Activated T-helper 2 cell treated with anti-CD3 and anti-CD28 coated beads, Interferon-gamma antibody, Interleukin-2, Interleukin-4, amounts not matched to agents 10 μg/mL and 5 μg/mL and 100 μg/mL, durations not matched to agents 14 hours and 24 hours and 36 hours (primary cell): Measurements from ENCODE around the gene CELF1. TPM values are rescaled to one million over a fixed set of nuclear protein-coding genes. Genes with fewer than 3 reads are reported as not detected.

Experiments
- DNase-seq: peaks from one replicate; pipeline ENCODE4 v3.0.0; 2021; ENCODE audit warnings: low spot score
- H3K27ac Mint-ChIP-seq: one replicate; pipeline ENCODE4 v1.8.0; 2021; ENCODE audit warnings: mixed read lengths
- H3K27me3 Mint-ChIP-seq: one replicate; pipeline ENCODE4 v1.8.0; 2021; ENCODE audit warnings: low read depth, mixed read lengths
- H3K36me3 Mint-ChIP-seq: one replicate; pipeline ENCODE4 v1.8.0; 2021; ENCODE audit warnings: low read depth, mixed read lengths
- H3K4me1 Mint-ChIP-seq: one replicate; pipeline ENCODE4 v1.8.0; 2021; ENCODE audit warnings: low read depth, mixed read lengths
- H3K4me3 Mint-ChIP-seq: one replicate; pipeline ENCODE4 v1.8.0; 2021; ENCODE audit warnings: low read depth, mild to moderate bottlenecking, moderate library complexity, mixed read lengths
- H3K9me3 Mint-ChIP-seq: one replicate; pipeline ENCODE4 v1.8.0; 2021; ENCODE audit warnings: mixed read lengths
- intact Hi-C: fragments of 100-400 bp; cut with micrococcal nuclease; formaldehyde crosslinking; loops from one replicate; pipeline ENCODE4 v1.15.1; 2023
- total RNA-seq: library from RNA; stranded (reverse); gene quantifications from 2 replicates; pipeline ENCODE4 v1.2.3, GENCODE V29; 2022

Gene CELF1
- total RNA-seq, 1 donor from 2014 or later: 132 TPM

GRCh38 chr11:47511917-47512316 lies 41.0 kb downstream of the CELF1 start:
- H3K9me3 Mint-ChIP-seq: no peaks in the 10 kb centered on the region
- no peak for DNase-seq
- intact Hi-C loops: loop anchor here (10.0 kb wide), 1 partner anchor 283 kb away; no protein-coding TSS in a partner anchor
- peaks cover 74% of the 10 kb centered on the region for H3K4me1 Mint-ChIP-seq
- H3K27me3 Mint-ChIP-seq: no peaks in the 10 kb centered on the region
- H3K4me3 Mint-ChIP-seq: no peak overlapping the region
- peaks cover 15% of the 10 kb centered on the region for H3K36me3 Mint-ChIP-seq
- H3K27ac Mint-ChIP-seq: peak overlapping the region; percentile 28

- H3K36me3 Mint-ChIP-seq: peaks cover 21% of the 10 kb centered on the region
- no peak for DNase-seq
- intact Hi-C loops: loop anchor here (10.0 kb wide), 1 partner anchor 285 kb away; no protein-coding TSS in a partner anchor
Observed at GRCh38 chr11:47510209-47510608, 42.7 kb downstream of the CELF1 start.

GRCh38 chr11:47509077-47509536 lies 43.8 kb downstream of the CELF1 start:
- H3K4me3 Mint-ChIP-seq: no peak overlapping the region
- no peak for DNase-seq
- intact Hi-C loops: loop anchor here (2.0 kb wide), 1 partner anchor 16 kb away; no protein-coding TSS in a partner anchor
- H3K36me3 Mint-ChIP-seq: peaks cover 20% of the 10 kb centered on the region
- H3K27ac Mint-ChIP-seq: peak overlapping the region; percentile 79
- peaks cover 67% of the 10 kb centered on the region for H3K4me1 Mint-ChIP-seq
- no peaks in the 10 kb centered on the region for H3K27me3 Mint-ChIP-seq
- H3K9me3 Mint-ChIP-seq: no peaks in the 10 kb centered on the region

More at GRCh38 chr11:47510209-47510608, 42.7 kb downstream of the CELF1 start:
- Mint-ChIP-seq H3K4me1 (peaks cover 73% of the 10 kb centered on the region), H3K27ac (peak overlapping the region; percentile 69), H3K9me3 (no peaks in the 10 kb centered on the region), H3K4me3 (no peak overlapping the region), H3K27me3 (no peaks in the 10 kb centered on the region)

- Mint-ChIP-seq H3K36me3 (peaks cover 20% of the 10 kb centered on the region), H3K27me3 (no peaks in the 10 kb centered on the region), H3K4me1 (peaks cover 65% of the 10 kb centered on the region), H3K27ac (peak overlapping the region; percentile 79), H3K9me3 (no peaks in the 10 kb centered on the region), H3K4me3 (peak overlapping the region; percentile 3)
- DNase-seq: no peak
- intact Hi-C loops: loop anchor here (2.0 kb wide), 1 partner anchor 16 kb away; no protein-coding TSS in a partner anchor
Observed at GRCh38 chr11:47508240-47508957, 44.5 kb downstream of the CELF1 start.

- no peaks in the 10 kb centered on the region for H3K9me3 Mint-ChIP-seq
- H3K36me3 Mint-ChIP-seq: peaks cover 26% of the 10 kb centered on the region
- intact Hi-C loops: loop anchor here (2.0 kb wide), 1 partner anchor 17 kb away; no protein-coding TSS in a partner anchor
- peak overlapping the region; percentile 79 for H3K27ac Mint-ChIP-seq
- H3K27me3 Mint-ChIP-seq: no peaks in the 10 kb centered on the region
- no peak overlapping the region for H3K4me3 Mint-ChIP-seq
- no peak for DNase-seq
- H3K4me1 Mint-ChIP-seq: peaks cover 66% of the 10 kb centered on the region
Observed at GRCh38 chr11:47507563-47508239, 45.2 kb downstream of the CELF1 start.

GRCh38 chr11:47506795-47507562 lies 46.0 kb downstream of the CELF1 start:
- H3K27ac Mint-ChIP-seq: peak overlapping the region; percentile 34
- H3K27me3 Mint-ChIP-seq: no peaks in the 10 kb centered on the region
- H3K4me1 Mint-ChIP-seq: peaks cover 66% of the 10 kb centered on the region
- no peak for DNase-seq
- H3K36me3 Mint-ChIP-seq: peaks cover 32% of the 10 kb centered on the region
- intact Hi-C loops: no loop called here
- H3K4me3 Mint-ChIP-seq: no peak overlapping the region
- no peaks in the 10 kb centered on the region for H3K9me3 Mint-ChIP-seq

GRCh38 chr11:47506373-47506772 lies 46.6 kb downstream of the CELF1 start:
- Mint-ChIP-seq H3K4me3 (no peak overlapping the region), H3K4me1 (peaks cover 62% of the 10 kb centered on the region), H3K9me3 (no peaks in the 10 kb centered on the region), H3K36me3 (peaks cover 32% of the 10 kb centered on the region), H3K27me3 (no peaks in the 10 kb centered on the region), H3K27ac (no peak overlapping the region)
- intact Hi-C loops: no loop called here
- DNase-seq: no peak

GRCh38 chr11:47504910-47505309 lies 48.0 kb downstream of the CELF1 start:
- H3K27ac Mint-ChIP-seq: peak overlapping the region; percentile 70
- DNase-seq: no peak
- no peaks in the 10 kb centered on the region for H3K27me3 Mint-ChIP-seq
- H3K4me1 Mint-ChIP-seq: peaks cover 59% of the 10 kb centered on the region
- H3K36me3 Mint-ChIP-seq: peaks cover 38% of the 10 kb centered on the region
- intact Hi-C loops: no loop called here
- no peak overlapping the region for H3K4me3 Mint-ChIP-seq
- no peaks in the 10 kb centered on the region for H3K9me3 Mint-ChIP-seq

GRCh38 chr11:47503227-47503626 lies 49.7 kb downstream of the CELF1 start:
- peaks cover 50% of the 10 kb centered on the region for H3K4me1 Mint-ChIP-seq
- intact Hi-C loops: no loop called here
- no peaks in the 10 kb centered on the region for H3K27me3 Mint-ChIP-seq
- H3K9me3 Mint-ChIP-seq: no peaks in the 10 kb centered on the region
- H3K27ac Mint-ChIP-seq: no peak overlapping the region
- no peak overlapping the region for H3K4me3 Mint-ChIP-seq
- no peak for DNase-seq
- H3K36me3 Mint-ChIP-seq: peaks cover 44% of the 10 kb centered on the region

GRCh38 chr11:47502767-47503166 lies 50.2 kb downstream of the CELF1 start:
- Mint-ChIP-seq H3K4me1 (peaks cover 48% of the 10 kb centered on the region), H3K9me3 (no peaks in the 10 kb centered on the region), H3K27me3 (no peaks in the 10 kb centered on the region), H3K36me3 (peaks cover 48% of the 10 kb centered on the region), H3K27ac (peak overlapping the region; percentile 4), H3K4me3 (no peak overlapping the region)
- DNase-seq: no peak
- intact Hi-C loops: no loop called here

- no peak overlapping the region for H3K27ac Mint-ChIP-seq
- peaks cover 33% of the 10 kb centered on the region for H3K4me1 Mint-ChIP-seq
- H3K27me3 Mint-ChIP-seq: no peaks in the 10 kb centered on the region
- no peak overlapping the region for H3K4me3 Mint-ChIP-seq
- intact Hi-C loops: no loop called here
- no peak for DNase-seq
- H3K9me3 Mint-ChIP-seq: no peaks in the 10 kb centered on the region
- H3K36me3 Mint-ChIP-seq: peaks cover 40% of the 10 kb centered on the region
Observed at GRCh38 chr11:47501101-47501500, 51.8 kb downstream of the CELF1 start.

- no peaks in the 10 kb centered on the region for H3K9me3 Mint-ChIP-seq
- peak overlapping the region; percentile 39 for H3K27ac Mint-ChIP-seq
- H3K4me3 Mint-ChIP-seq: no peak overlapping the region
- H3K27me3 Mint-ChIP-seq: no peaks in the 10 kb centered on the region
- H3K4me1 Mint-ChIP-seq: peaks cover 32% of the 10 kb centered on the region
- peaks cover 39% of the 10 kb centered on the region for H3K36me3 Mint-ChIP-seq
- no peak for DNase-seq
- intact Hi-C loops: no loop called here
Observed at GRCh38 chr11:47500121-47500520, 52.8 kb downstream of the CELF1 start.
